Inferior parietal cortex (tissue), 1 donor: ENCODE data around the gene CLASP1.
A peak's percentile ranks its signal among the peaks of the same experiment; 100 is the strongest.

Source experiments
- DNase-seq: peaks from one replicate; pipeline ENCODE4 v3.0.0-alpha.2; 2016; ENCODE audit errors: extremely low spot score

Gene CLASP1

GRCh38 chr2:121541495-121541894 lies 107.8 kb downstream of the CLASP1 start:
- DNase-seq = no peak

- no peak for DNase-seq
Measured at GRCh38 chr2:121539750-121540469, 109.4 kb downstream of the CLASP1 start.

DNA sequence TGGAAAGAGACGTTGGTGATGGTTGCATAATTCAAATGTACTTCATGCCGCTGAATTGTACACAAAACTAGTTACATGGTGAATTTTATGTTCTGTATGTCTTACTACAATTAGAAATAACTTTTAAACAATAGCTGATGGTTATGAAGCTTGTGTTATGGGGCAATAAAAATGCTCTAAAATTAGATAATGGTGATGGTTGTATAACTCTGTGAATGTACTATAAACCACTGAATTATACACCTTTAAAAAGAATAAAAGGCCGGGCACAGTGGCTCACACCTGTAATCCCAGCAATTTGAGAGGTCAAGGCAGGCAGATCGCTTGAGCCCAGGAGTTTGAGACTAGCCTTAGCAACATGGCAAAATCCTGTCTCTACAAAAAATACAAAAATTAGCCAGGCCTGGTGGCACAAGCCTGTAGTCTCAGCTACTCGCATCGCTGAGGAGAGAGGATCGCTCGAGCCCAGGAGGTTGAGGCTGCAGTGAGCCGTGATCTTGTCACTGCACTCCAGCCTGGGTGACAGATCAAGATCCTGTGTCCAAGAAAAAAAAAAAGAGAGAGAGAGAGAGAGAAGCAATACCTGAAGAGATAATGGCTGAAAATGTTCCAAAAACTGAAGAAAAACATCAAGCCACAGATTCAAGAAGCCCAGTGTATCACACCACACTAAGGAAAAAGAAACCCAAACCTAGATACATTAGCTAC lies 112.3 kb downstream of the CLASP1 start:
- no peak for DNase-seq

DNA sequence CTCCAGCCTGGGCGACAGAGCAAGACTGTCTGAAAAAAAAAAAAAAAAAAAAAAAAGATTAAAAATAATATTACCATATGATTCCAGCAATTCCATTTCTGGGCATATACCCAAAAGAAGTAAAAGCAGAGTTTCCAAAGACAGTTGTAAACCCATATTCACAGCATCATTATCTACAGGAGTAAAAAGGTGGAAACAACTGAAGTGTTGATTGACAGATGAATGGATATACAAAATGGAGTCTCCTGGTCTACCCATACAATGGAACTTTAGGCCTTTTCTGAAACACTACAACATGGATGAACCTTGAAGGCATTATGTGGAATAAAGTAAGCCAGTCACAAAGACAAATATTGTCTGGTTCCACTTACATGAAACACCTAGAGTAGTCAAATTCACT lies 112.9 kb downstream of the CLASP1 start:
- no peak for DNase-seq

DNA sequence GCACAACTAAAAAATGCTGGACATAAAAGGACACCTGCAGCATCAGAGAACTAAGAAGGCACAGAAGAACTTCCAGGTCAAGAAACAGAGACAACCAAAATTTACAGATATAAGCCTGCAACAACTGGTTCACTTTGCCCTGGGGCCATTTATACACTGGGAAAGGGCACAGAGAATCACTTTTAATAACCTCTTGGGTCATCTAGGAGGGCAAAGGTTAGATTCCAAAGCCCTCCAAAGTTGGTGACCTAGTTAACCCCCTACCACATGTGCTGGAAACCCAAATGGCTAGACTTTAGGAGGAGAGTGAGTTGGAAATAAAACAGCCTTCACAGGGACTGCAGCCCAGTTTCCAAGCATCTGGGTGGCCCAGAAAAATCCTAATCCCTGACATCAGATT lies 115.3 kb downstream of the CLASP1 start:
- no peak for DNase-seq

DNA sequence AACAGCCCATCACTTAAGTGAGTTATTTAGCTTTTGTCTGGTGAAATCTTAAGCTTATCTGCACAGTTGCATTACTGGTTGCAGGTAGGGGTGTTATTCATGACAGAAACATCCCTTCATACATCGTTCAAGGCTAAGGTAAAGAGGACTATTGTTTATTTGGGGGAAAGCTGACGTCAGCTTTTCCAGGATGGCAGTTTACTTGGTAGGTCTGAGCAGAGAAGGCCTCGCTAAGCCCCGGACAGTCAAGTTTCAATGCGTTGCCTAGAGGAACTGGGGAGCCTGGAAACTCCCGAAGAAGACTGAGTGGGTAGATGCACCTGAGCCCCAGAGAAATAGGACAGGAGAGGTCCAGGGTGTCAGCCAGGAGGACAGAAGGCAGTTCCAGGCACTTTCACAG lies 116.4 kb downstream of the CLASP1 start:
- DNase-seq = no peak

GRCh38 chr2:121532347-121532766 lies 116.9 kb downstream of the CLASP1 start:
- no peak for DNase-seq

DNA sequence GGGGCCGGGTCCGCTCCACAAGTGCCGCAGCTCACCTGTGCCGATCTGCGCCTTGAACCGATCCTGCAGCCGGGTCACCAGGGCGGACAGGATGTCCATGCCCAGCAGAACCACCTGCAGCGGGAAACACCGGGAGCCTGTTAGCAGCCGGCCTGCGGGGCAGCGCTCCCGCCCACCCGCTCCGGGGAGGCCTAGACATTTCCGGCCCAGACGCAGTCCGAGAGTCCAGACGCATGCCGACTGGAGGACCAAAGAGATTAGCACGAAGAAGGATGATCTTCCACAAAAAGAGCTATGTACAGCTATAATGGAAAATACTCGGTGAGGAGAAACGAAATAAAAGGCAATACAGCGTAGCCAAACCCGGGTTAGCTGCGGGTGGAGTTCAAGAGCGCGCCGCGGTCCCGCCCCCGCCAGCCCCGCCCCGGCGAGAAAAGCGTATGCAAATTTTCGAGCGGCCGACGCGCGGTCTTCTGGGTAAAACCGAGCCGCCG lies 119.0 kb downstream of the CLASP1 start:
- peak; percentile 79 for DNase-seq

- no peak for DNase-seq
Measured at GRCh38 chr2:121529439-121530211, 119.6 kb downstream of the CLASP1 start.

GRCh38 chr2:121527009-121527682 lies 122.1 kb downstream of the CLASP1 start:
- DNase-seq = no peak

DNA sequence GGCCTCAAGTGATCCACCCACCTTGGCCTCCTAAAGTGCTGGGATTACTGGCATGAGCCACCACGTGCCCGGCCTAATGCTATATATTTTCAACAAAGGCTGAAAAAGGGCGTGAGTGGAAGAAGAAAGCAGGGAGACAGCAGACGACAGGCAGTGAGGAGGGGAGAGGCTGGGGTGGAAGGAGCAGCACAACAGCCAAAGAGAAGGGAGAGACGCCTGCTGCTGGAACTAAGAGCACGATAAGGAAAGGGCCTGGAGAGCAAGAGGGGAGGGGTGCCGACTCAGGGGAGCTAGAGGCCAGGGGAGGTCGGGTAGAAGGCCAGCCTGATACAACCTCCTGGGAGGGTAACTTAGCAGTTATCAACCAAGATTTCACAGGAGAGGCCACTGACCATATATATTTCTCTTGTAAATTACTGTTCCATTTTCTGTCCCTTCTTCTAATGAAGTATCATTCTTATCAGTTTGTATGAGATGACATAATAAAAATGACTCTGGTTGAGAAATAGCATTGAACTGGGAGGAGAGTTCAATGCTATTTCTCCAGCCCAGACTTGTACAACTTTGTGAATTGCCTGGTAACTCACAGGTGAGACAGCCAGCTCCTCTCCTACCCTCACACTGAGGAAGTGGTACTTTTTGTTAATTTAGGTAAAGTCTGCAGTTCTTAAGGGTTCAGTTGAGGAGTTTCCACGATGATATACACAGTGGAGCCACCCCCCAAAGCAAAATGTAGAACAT lies 124.4 kb downstream of the CLASP1 start:
- DNase-seq = no peak

DNA sequence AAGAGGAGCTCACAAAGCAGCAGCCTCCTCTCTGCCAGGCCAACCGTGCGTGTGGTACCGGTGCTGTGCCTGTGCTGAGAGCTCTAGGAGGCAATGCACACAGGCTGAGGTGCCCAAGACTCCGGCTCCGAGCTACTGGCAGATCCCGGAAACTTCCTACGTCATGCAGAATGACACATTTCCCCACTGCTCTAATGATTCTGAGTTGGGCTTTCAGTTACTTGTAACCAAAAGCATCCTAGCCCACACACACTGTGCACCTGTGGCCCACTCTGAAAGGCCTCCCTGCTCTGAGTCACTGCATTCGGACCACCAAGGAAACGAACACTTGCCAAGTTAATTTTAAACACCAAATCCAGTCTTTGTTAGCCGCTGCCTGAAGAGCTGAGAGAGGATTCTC lies 127.9 kb downstream of the CLASP1 start:
- DNase-seq = no peak

DNA sequence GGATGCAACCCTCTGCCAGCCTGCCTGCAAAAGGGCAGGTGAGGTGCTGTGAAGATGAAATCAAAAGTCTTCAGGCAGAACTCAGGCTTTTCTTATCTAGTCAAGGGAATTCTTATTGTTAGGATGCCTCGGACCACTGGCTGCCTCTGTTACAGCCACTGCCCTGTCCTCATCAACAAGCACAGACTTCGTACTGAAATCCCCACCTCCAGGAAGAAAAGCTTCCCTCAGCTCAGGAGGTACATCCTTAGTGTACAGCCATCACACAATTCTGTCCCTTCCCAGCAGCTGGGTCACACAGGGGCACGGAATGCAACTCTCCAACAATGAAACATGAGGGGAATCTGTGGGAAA lies 128.6 kb downstream of the CLASP1 start:
- no peak for DNase-seq

DNA sequence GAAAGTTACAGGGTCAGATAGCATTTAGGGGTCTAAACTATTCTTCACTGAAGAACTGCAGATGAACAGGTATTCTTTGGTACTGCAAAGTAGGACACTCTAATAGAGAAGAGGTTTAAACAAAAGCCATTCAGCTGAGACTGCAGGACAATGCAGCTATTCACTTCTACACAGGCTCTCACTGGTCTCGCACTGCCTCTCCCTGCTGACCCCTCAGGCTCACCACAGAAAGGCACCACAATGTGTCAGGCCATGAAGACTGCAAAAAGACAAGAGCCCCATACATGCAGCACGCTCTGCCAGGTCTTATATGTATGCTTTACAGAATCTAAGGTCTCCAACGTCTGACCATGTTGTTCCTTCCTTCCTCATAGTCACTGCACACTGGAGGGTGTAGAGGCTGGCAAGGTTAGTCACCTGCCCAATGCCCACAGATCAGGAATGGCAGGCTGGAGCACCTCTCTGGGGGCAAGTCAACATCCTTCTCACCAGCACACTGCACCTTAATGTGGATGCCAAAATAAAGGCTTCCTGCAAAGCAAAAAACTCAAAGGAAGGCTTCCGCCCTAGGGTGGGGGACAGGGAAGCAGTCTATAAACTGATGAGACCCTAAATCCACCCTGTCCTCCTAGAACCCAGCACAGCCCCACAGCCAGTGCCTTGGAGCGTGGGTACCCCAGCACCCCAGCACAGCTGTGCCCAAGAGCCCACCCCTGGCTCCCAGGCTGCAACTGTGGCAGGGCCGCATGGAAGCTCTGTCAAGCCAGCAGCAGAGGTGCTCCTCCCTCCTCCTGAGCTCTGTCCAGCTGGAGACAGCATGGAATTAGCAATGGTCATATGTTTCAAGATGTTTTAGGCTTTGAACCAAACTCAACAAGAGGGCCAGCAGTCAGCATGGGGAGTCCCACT lies 129.3 kb downstream of the CLASP1 start:
- DNase-seq = peak; percentile 76

DNA sequence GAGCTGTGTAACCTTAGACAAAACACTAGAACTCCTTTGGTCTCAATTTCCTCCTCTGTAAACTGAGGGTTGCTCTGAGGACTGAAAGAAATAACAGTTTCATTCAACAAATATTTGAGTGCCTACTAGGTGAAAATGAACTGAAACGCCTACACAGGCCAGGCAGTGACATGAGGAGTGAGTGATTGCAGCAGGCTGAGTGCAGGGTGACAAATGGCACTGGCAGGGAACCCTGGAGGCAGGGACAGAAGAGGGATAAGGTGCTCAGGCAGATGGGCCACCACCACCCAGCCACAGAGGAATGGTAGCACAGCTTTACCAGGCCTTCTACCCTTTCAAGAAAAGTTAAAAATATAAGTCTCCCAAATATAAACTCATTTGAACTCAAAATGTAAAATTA lies 130.1 kb downstream of the CLASP1 start:
- no peak for DNase-seq

DNA sequence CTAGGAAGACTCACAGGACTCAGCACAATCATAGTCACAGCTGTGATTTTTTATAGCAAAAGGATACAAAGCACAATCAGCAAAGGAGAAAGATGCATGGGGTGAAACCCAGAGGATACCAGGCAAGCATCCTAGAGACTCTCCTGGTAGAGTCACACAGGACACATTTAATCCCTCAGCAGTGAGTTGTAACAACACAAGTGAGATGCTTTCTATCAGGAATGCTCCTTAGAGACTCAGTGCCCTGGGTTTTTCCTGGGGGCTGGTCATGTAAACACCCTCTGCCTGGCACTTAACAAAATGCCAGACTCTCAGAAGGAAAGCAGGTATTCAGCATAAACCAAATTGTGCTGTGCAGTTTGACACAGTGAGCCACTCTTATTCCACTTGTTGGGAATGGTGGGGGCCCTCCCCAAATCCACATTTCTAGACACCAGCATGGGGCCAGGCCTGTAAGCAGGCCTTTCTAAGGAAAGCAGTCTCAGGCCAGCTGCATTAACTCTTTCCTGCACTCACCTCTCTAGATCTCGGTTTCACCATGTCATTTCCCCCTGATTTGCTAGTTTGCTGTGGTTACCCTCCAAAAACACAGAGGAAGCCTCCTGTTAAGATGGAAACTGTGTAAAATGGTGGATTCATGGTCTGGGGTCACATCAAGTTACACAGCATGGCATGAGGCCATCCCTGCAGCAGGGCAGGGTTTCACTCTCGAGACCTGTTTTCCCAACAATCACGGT lies 135.5 kb downstream of the CLASP1 start:
- DNase-seq = no peak

GRCh38 chr2:121510857-121511256 lies 138.4 kb downstream of the CLASP1 start:
- DNase-seq = no peak

DNA sequence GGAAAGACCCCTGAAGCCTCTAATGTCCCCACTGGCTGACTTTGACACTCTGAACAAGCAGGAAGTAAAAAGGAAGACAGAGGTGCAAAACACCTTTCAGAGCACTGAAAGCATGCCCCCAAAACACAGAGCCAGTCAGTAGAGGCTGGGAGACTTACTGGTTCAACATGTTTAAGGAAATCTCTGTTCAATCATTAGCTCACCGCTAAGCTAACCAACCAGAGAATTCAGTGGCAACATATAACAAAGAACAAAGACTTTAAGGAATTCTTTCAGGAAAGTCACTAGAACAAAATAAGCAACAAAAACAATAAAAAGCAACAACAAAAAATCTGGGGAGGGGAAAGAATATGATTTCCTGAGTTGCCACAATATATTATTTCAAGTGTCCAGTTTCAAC lies 142.6 kb downstream of the CLASP1 start:
- DNase-seq = no peak

DNA sequence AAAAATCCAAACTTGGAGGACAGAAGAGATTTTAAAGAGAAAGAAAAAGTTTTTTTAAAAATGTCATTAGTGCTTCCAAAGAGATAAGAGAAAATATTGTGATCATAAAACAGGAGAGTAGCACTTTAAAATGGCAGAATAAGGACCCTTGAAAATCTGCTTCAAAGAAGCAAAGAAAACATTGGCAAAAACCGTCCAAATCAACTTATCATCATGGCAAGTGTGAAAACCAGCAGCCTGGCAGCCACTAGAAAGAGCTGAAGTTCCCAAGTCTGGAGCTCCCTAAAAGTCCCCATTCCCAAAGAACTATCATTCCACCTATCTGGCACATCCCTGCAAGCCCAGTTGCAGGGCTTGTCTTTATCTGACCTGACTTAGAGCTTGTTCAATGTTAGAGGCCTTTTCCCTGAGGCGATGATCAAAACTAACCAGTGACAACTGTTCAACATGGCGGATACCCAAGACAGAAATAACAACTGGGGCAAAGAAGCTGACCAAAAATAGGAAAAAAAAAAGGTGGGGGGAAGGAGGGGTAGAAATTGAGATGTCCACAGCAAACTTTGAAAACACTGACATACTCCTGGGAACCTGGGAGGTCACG lies 143.2 kb downstream of the CLASP1 start:
- no peak for DNase-seq
